IMR-90 (cell line): Measurements from ENCODE around the gene DPP10.

Experiments used
- CTCF ChIP-seq: conservative IDR thresholded peaks from 2 replicates; pipeline ENCODE4 v1.5.1; 2012; ENCODE audit warnings: mild to moderate bottlenecking, low read depth, low read length, improper control_type of control experiment
- MXI1 ChIP-seq: IDR thresholded peaks from 2 replicates; pipeline ENCODE4 v1.6.1; 2012; ENCODE audit warnings: low read depth, mild to moderate bottlenecking, low read length, moderate library complexity, borderline replicate concordance
- USF2 ChIP-seq: fragments of 150-350 bp; IDR thresholded peaks from 2 replicates; pipeline ENCODE4 v1.6.1; 2017; ENCODE audit warnings: mild to moderate bottlenecking, antibody characterized with exemption, low read length, low read depth

GRCh38 chr2:114933671-114934241 lies 491.3 kb downstream of the DPP10 start:
- no peak for TF ChIP-seq CTCF
- TF ChIP-seq USF2 = no peak
- no peak for TF ChIP-seq MXI1
